ENCODE results near the gene ARSJ.

Gene ARSJ

GRCh38 chr4:113982181-113982580 lies 2.7 kb upstream of the ARSJ start:
- DNase-seq: no peak

- no peak for DNase-seq
Observed at GRCh38 chr4:113981591-113981990, 2.1 kb upstream of the ARSJ start.

GRCh38 chr4:113979905-113980615 lies 613 bp upstream of the ARSJ start:
- no peak for DNase-seq

- DNase-seq: no peak
Observed at GRCh38 chr4:113978561-113979147, 793 bp downstream of the ARSJ start.

- DNase-seq: no peak
Observed at GRCh38 chr4:113978105-113978504, 1.3 kb downstream of the ARSJ start.

- no peak for DNase-seq
Observed at GRCh38 chr4:113977526-113977855, 2.0 kb downstream of the ARSJ start.

GRCh38 chr4:113976741-113977525 lies 2.5 kb downstream of the ARSJ start:
- no peak for DNase-seq

GRCh38 chr4:113975578-113975977 lies 3.9 kb downstream of the ARSJ start:
- no peak for DNase-seq

- no peak for DNase-seq
Observed at GRCh38 chr4:113974467-113974866, 5.0 kb downstream of the ARSJ start.

GRCh38 chr4:113973345-113973744 lies 6.1 kb downstream of the ARSJ start:
- no peak for DNase-seq

GRCh38 chr4:113972781-113973180 lies 6.7 kb downstream of the ARSJ start:
- DNase-seq: no peak

GRCh38 chr4:113971706-113972360 lies 7.6 kb downstream of the ARSJ start:
- no peak for DNase-seq

- DNase-seq: no peak
Observed at GRCh38 chr4:113969709-113970334, 9.6 kb downstream of the ARSJ start.

- no peak for DNase-seq
Observed at GRCh38 chr4:113968473-113968872, 11.0 kb downstream of the ARSJ start.

GRCh38 chr4:113967687-113968086 lies 11.8 kb downstream of the ARSJ start:
- no peak for DNase-seq

- no peak for DNase-seq
Observed at GRCh38 chr4:113962719-113963265, 16.7 kb downstream of the ARSJ start.

- DNase-seq: no peak
Observed at GRCh38 chr4:113962016-113962347, 17.5 kb downstream of the ARSJ start.

GRCh38 chr4:113960684-113961321 lies 18.6 kb downstream of the ARSJ start:
- DNase-seq: no peak

- DNase-seq: no peak
Observed at GRCh38 chr4:113959539-113959937, 19.9 kb downstream of the ARSJ start.

- peak; percentile 4 for DNase-seq
Observed at GRCh38 chr4:113958766-113959538, 20.5 kb downstream of the ARSJ start.

- DNase-seq: no peak
Observed at GRCh38 chr4:113957956-113958355, 21.5 kb downstream of the ARSJ start.

GRCh38 chr4:113955948-113956347 lies 23.5 kb downstream of the ARSJ start:
- no peak for DNase-seq

All from DMS79 treated with DMSO at 0.1 percent for 48 hours (cell line).